ENCODE results near the gene RARB. TPM values are rescaled to one million over a fixed set of nuclear protein-coding genes. Genes with fewer than 3 reads are reported as not detected.

Gene RARB
- total RNA-seq, 1 experiment from 2014 or later: 31.3 TPM

GRCh38 chr3:25536521-25537391, 108.7 kb downstream of the RARB start:
- H3K4me3 Mint-ChIP-seq (ENCODE audit: low read depth, unreplicated experiment): no peak overlapping the region
- CTCF ChIA-PET: no interaction called here
- H3K36me3 Mint-ChIP-seq (ENCODE audit: insufficient read depth, unreplicated experiment): no peaks in the 10 kb centered on the region
- DNase-seq: no peak
- peaks cover 9% of the 10 kb centered on the region for H3K4me1 Mint-ChIP-seq (ENCODE audit: low read depth, unreplicated experiment)
- TF ChIP-seq CTCF (IDR thresholded peaks at IDR 0.05; ENCODE audit: unreplicated experiment): no peak
- H3K27ac Mint-ChIP-seq (ENCODE audit: unreplicated experiment): no peak overlapping the region
- no peaks in the 10 kb centered on the region for H3K27me3 Mint-ChIP-seq (ENCODE audit: unreplicated experiment)
- no TSS peak for BruUV-seq (replicated peaks)
- intact Hi-C loops (cut with micrococcal nuclease; ENCODE audit: unreplicated experiment): no loop called here
- H3K9me3 Mint-ChIP-seq (ENCODE audit: low read depth, unreplicated experiment): no peaks in the 10 kb centered on the region

GRCh38 chr3:25537516-25537915, 109.5 kb downstream of the RARB start:
- no peaks in the 10 kb centered on the region for H3K9me3 Mint-ChIP-seq (ENCODE audit: low read depth, unreplicated experiment)

GRCh38 chr3:25540273-25540672, 112.2 kb downstream of the RARB start:
- no TSS peak for BruUV-seq (replicated peaks)
- Mint-ChIP-seq H3K4me3 (ENCODE audit: low read depth, unreplicated experiment) (no peak overlapping the region), H3K36me3 (ENCODE audit: insufficient read depth, unreplicated experiment) (no peaks in the 10 kb centered on the region), H3K27ac (ENCODE audit: unreplicated experiment) (no peak overlapping the region), H3K27me3 (ENCODE audit: unreplicated experiment) (no peaks in the 10 kb centered on the region), H3K9me3 (ENCODE audit: low read depth, unreplicated experiment) (no peaks in the 10 kb centered on the region), H3K4me1 (ENCODE audit: low read depth, unreplicated experiment) (no peaks in the 10 kb centered on the region)
- TF ChIP-seq CTCF (IDR thresholded peaks at IDR 0.05; ENCODE audit: unreplicated experiment): no peak
- CTCF ChIA-PET: interaction anchor here (1.0 kb wide), 1 partner anchor 16 kb away, joined by 3 read pairs; no protein-coding TSS in a partner anchor
- intact Hi-C loops (cut with micrococcal nuclease; ENCODE audit: unreplicated experiment): no loop called here
- DNase-seq: no peak

More at GRCh38 chr3:25537516-25537915, 109.5 kb downstream of the RARB start:
- DNase-seq: no peak
- Mint-ChIP-seq H3K36me3 (ENCODE audit: insufficient read depth, unreplicated experiment) (no peaks in the 10 kb centered on the region), H3K27ac (ENCODE audit: unreplicated experiment) (no peak overlapping the region), H3K4me3 (ENCODE audit: low read depth, unreplicated experiment) (no peak overlapping the region), H3K4me1 (ENCODE audit: low read depth, unreplicated experiment) (peaks cover 9% of the 10 kb centered on the region), H3K27me3 (ENCODE audit: unreplicated experiment) (no peaks in the 10 kb centered on the region)
- CTCF ChIA-PET: no interaction called here
- no TSS peak for BruUV-seq (replicated peaks)
- TF ChIP-seq CTCF (IDR thresholded peaks at IDR 0.05; ENCODE audit: unreplicated experiment): no peak
- intact Hi-C loops (cut with micrococcal nuclease; ENCODE audit: unreplicated experiment): no loop called here

- BruUV-seq (replicated peaks): no TSS peak
- H3K4me1 Mint-ChIP-seq (ENCODE audit: low read depth, unreplicated experiment): no peaks in the 10 kb centered on the region
- no peaks in the 10 kb centered on the region for H3K9me3 Mint-ChIP-seq (ENCODE audit: low read depth, unreplicated experiment)
- H3K27ac Mint-ChIP-seq (ENCODE audit: unreplicated experiment): no peak overlapping the region
- CTCF ChIA-PET: no interaction called here
- DNase-seq: no peak
- intact Hi-C loops (cut with micrococcal nuclease; ENCODE audit: unreplicated experiment): no loop called here
- H3K36me3 Mint-ChIP-seq (ENCODE audit: insufficient read depth, unreplicated experiment): no peaks in the 10 kb centered on the region
- no peak overlapping the region for H3K4me3 Mint-ChIP-seq (ENCODE audit: low read depth, unreplicated experiment)
- H3K27me3 Mint-ChIP-seq (ENCODE audit: unreplicated experiment): no peaks in the 10 kb centered on the region
- TF ChIP-seq CTCF (IDR thresholded peaks at IDR 0.05; ENCODE audit: unreplicated experiment): no peak
These were observed 114.5 kb downstream of the RARB start for GRCh38 chr3:25542492-25543039.
